ENCODE data around the gene CXCL8. TPM values are rescaled to one million over a fixed set of nuclear protein-coding genes. Genes with fewer than 3 reads are reported as not detected.

The CXCL8 gene
- total and polyA plus RNA-seq, 9 of the 15 experiments (the other 6 are each of a cell fraction or from before 2014, with no cell fraction given): 1.6 to 7.7 (median 3.3) TPM

- no peak for TF ChIP-seq TAF1 (IDR thresholded peaks at IDR 0.05; ENCODE audit: control insufficient read depth, extremely low read depth, insufficient read depth, low read length, severe bottlenecking)
- TF ChIP-seq ZNF780A (CRISPR knock-in tag; IDR thresholded peaks at IDR 0.05): no peak
- no peak for TF ChIP-seq MXD1 (CRISPR knock-in tag; IDR thresholded peaks at IDR 0.05; ENCODE audit: borderline replicate concordance, poor library complexity, severe bottlenecking)
- TF ChIP-seq GTF2B (IDR thresholded peaks at IDR 0.05; ENCODE audit: extremely low read depth, insufficient read length): no peak
- TF ChIP-seq TRIM25 (IDR thresholded peaks at IDR 0.05; ENCODE audit: borderline replicate concordance): no peak
- no peak for TF ChIP-seq DACH1 (IDR thresholded peaks at IDR 0.05; ENCODE audit: partially characterized antibody)
- TF ChIP-seq MCM5 (IDR thresholded peaks at IDR 0.05; ENCODE audit: low read depth): no peak
- no peak for TF ChIP-seq NR1H2 (CRISPR knock-in tag; IDR thresholded peaks at IDR 0.05)
- TF ChIP-seq, protein P1, sequence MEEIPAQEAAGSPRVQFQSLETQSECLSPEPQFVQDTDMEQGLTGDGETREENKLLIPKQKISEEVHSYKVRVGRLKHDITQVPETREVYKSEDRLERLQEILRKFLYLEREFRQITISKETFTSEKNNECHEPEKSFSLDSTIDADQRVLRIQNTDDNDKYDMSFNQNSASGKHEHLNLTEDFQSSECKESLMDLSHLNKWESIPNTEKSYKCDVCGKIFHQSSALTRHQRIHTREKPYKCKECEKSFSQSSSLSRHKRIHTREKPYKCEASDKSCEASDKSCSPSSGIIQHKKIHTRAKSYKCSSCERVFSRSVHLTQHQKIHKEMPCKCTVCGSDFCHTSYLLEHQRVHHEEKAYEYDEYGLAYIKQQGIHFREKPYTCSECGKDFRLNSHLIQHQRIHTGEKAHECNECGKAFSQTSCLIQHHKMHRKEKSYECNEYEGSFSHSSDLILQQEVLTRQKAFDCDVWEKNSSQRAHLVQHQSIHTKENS (CRISPR knock-in tag; IDR thresholded peaks at IDR 0.05): no peak
- no peak for TF ChIP-seq TBP (optimal IDR thresholded peaks at IDR 0.05; ENCODE audit: low read depth, low read length)
These were observed at the start of gene CXCL8 (continued) for GRCh38 chr4:73740353-73740778.
